Esophagus muscularis mucosa (tissue), 3 donors: ENCODE results near the gene CCN6.

Experiments
- POLR2AphosphoS5 ChIP-seq, 2 donors: sonication (generic); formaldehyde crosslinking; IDR thresholded peaks; one replicate each; pipeline ENCODE4 v1.6.1; 2017; ENCODE audit warnings: antibody characterized with exemption in 2 of 2
- TF ChIP-seq, protein P1 (sequence below), 3 experiments: fragments of 200-600 bp in 2 of 3; fragments of 450-650 bp in 1 of 3; sonication (generic) in 2 of 3; IDR thresholded peaks; one replicate each; pipeline ENCODE4 v1.5.1; 2017 to 2019; ENCODE audit warnings: antibody characterized with exemption in 3 of 3, mild to moderate bottlenecking in 2 of 3, moderate library complexity in 1 of 3

DNA sequence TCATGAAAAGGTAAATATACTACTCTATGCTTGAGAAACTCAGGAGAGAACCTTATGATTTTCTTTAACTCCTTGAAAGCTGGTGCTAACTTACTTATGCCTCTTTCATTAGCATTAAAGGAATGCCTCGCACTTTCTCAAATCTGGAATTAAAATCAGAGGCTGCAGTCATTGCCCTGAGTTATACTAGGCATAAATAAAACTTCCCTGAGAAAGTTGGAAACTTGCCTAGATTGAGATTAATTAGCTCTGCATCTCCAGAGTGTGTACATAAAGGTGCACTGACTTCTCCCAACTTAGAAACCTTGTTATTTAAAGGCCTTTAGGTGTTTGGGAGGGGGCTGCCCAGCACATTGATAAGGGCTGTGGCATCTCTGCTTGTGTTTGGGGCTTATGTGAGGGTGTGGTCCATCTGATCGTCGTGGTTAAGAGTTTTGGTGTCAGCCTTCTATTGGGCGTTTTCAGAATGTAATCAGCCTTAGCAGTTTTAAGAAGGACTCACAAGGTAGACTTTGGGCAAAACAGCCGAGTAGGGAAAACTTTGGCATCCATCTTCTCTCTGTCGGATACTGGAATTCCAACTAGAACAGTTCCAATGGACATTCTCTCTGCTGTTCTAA lies 32.1 kb upstream of the CCN6 start:
- TF ChIP-seq POLR2AphosphoS5 (IDR thresholded peaks at IDR 0.05), result no peak
- TF ChIP-seq, protein P1, sequence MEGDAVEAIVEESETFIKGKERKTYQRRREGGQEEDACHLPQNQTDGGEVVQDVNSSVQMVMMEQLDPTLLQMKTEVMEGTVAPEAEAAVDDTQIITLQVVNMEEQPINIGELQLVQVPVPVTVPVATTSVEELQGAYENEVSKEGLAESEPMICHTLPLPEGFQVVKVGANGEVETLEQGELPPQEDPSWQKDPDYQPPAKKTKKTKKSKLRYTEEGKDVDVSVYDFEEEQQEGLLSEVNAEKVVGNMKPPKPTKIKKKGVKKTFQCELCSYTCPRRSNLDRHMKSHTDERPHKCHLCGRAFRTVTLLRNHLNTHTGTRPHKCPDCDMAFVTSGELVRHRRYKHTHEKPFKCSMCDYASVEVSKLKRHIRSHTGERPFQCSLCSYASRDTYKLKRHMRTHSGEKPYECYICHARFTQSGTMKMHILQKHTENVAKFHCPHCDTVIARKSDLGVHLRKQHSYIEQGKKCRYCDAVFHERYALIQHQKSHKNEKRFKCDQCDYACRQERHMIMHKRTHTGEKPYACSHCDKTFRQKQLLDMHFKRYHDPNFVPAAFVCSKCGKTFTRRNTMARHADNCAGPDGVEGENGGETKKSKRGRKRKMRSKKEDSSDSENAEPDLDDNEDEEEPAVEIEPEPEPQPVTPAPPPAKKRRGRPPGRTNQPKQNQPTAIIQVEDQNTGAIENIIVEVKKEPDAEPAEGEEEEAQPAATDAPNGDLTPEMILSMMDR (IDR thresholded peaks at IDR 0.05), result no peak
